Thyroid gland (tissue), 4 donors: ENCODE measurements around the gene ZFAND3.

Experiments
- POLR2A ChIP-seq, 2 donors: fragments of 450-650 bp; IDR thresholded peaks; one replicate each; pipeline ENCODE4 v1.6.1; 2017; ENCODE audit warnings: antibody characterized with exemption in 2 of 2, mild to moderate bottlenecking in 2 of 2, moderate library complexity in 1 of 2
- TF ChIP-seq, protein P1 (sequence below), 6 experiments: fragments of 200-600 bp in 3 of 6; fragments of 450-650 bp in 3 of 6; sonication (generic) in 3 of 6; IDR thresholded peaks; one replicate each; pipeline ENCODE4 v1.5.1; 2016 to 2019; ENCODE audit warnings: antibody characterized with exemption in 6 of 6, mild to moderate bottlenecking in 2 of 6, inconsistent platforms in 1 of 6, moderate library complexity in 1 of 6

- TF ChIP-seq, protein P1, sequence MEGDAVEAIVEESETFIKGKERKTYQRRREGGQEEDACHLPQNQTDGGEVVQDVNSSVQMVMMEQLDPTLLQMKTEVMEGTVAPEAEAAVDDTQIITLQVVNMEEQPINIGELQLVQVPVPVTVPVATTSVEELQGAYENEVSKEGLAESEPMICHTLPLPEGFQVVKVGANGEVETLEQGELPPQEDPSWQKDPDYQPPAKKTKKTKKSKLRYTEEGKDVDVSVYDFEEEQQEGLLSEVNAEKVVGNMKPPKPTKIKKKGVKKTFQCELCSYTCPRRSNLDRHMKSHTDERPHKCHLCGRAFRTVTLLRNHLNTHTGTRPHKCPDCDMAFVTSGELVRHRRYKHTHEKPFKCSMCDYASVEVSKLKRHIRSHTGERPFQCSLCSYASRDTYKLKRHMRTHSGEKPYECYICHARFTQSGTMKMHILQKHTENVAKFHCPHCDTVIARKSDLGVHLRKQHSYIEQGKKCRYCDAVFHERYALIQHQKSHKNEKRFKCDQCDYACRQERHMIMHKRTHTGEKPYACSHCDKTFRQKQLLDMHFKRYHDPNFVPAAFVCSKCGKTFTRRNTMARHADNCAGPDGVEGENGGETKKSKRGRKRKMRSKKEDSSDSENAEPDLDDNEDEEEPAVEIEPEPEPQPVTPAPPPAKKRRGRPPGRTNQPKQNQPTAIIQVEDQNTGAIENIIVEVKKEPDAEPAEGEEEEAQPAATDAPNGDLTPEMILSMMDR (IDR thresholded peaks at IDR 0.05): no peak
- TF ChIP-seq POLR2A (IDR thresholded peaks at IDR 0.05): no peak
These were observed 205.4 kb downstream of the ZFAND3 start for GRCh38 chr6:38024908-38025307.
